Muscle layer of colon (tissue), 2 donors: ENCODE measurements around the gene CASTOR1.

Source experiments
- H3K27ac ChIP-seq: one replicate; pipeline ENCODE4 v1.7.0; 2013; ENCODE audit warnings: low read depth, mild to moderate bottlenecking, low read length, moderate library complexity
- H3K27me3 ChIP-seq, 2 donors: one replicate each; pipeline ENCODE4 v1.7.0; 2013; ENCODE audit warnings: low read length in 2 of 2, mild to moderate bottlenecking in 2 of 2; ENCODE audit not compliant: insufficient read depth in 2 of 2, control insufficient read depth in 1 of 2
- H3K36me3 ChIP-seq: one replicate; pipeline ENCODE4 v1.7.0; 2013; ENCODE audit warnings: mild to moderate bottlenecking, low read length; ENCODE audit not compliant: insufficient read depth
- H3K4me1 ChIP-seq: one replicate; pipeline ENCODE4 v1.7.0; 2013; ENCODE audit warnings: mild to moderate bottlenecking, low read length; ENCODE audit not compliant: insufficient read depth
- H3K4me3 ChIP-seq, 2 donors: one replicate each; pipeline ENCODE4 v1.7.0; 2013; ENCODE audit warnings: low read length in 2 of 2, low read depth in 1 of 2, mild to moderate bottlenecking in 1 of 2, moderate library complexity in 1 of 2
- H3K9ac ChIP-seq: one replicate; pipeline ENCODE4 v1.7.0; 2013; ENCODE audit warnings: low read length
- H3K9me3 ChIP-seq: one replicate; pipeline ENCODE4 v1.7.0; 2013; ENCODE audit warnings: mild to moderate bottlenecking, low read length
- donor health status: abdominal sarcoma.
- donor health status: Adenocarcinoma of cecum.

CASTOR1 gene

DNA sequence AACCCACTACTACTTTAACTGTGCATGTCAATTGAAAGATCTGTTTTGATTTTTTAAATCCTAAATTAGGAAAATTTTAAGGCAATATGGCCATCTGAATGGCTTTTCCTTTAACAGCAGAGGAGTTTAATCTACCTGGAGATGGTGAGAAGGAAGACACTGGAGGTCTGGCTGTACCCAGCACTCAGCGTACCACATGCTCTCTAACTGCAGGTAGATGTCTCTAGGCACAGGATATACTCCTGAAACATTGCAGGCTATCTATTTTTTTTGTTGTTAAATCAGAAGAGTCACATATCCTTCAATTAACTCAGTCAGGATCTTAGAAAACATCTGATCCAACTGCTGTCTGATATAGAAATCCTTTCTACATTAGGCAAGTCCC is 17.3 kb upstream of the CASTOR1 start:
- H3K4me1 ChIP-seq = peaks cover 99% of the 10 kb centered on the region
- H3K27me3 ChIP-seq = no peaks in the 10 kb centered on the region
- H3K9me3 ChIP-seq = no peaks in the 10 kb centered on the region
- no peak overlapping the region for H3K9ac ChIP-seq
- H3K27ac ChIP-seq = no peak overlapping the region
- peaks cover 18% of the 10 kb centered on the region for H3K36me3 ChIP-seq
- no peak overlapping the region for H3K4me3 ChIP-seq

DNA sequence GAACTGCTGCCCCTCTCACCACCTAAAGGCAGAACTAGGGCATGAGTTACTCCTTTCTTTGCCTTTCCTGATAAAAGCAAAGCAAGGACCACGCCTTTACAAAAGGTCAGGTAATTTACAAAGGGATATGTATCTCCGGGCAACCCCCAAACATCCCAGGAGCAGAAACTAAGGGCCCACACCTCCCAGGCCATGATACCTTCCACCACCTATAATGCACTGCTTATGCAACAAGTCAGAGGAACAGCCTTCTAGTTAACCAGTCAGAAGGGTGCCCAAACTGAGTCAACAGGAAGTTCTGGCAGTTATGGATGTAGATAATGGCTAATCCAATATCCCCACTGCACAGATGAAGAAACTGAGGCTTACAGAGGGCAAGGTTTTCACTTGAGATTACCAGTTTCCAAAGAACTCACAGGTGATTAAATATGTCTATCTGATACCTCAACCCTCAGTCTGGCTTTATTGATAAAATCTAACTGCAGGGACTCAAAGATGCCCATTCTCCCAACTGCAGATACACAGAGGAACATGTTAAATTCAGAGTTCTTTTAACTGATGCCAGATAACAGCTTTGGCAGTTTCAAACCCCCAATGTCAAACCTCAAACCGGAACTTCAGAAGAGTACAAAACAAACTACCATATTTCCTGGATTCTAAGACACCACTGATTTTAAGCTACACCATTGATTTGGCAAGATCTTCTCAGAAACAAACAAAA is 16.8 kb upstream of the CASTOR1 start:
- Histone ChIP-seq H3K4me3 (no peak overlapping the region), H3K27ac (no peak overlapping the region), H3K9ac (no peak overlapping the region), H3K27me3 (no peaks in the 10 kb centered on the region), H3K36me3 (peaks cover 23% of the 10 kb centered on the region), H3K9me3 (no peaks in the 10 kb centered on the region), H3K4me1 (peaks cover 99% of the 10 kb centered on the region)

DNA sequence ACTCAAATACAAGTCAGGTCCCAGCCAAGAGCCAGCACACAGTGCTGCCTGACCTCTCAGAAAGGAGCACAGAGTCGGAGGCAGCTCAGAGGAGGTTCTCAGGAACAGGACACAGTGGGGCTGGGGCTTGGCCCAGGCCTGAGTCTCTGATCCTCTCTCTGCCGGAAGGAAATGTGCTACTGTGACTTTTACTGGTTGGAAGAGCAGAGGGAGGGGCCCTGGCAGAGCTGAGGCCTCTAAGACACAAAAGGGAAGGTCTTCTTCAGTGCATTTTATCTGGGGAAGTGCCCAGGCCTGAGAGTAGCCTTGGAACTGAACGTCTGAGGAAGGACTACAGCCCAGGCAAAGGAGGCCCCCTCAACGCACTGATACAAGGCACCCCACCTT is 16.2 kb upstream of the CASTOR1 start:
- Histone ChIP-seq H3K9ac (no peak overlapping the region), H3K4me3 (no peak overlapping the region), H3K27ac (no peak overlapping the region), H3K4me1 (peaks cover 94% of the 10 kb centered on the region), H3K36me3 (peaks cover 29% of the 10 kb centered on the region), H3K27me3 (no peaks in the 10 kb centered on the region), H3K9me3 (no peaks in the 10 kb centered on the region)

DNA sequence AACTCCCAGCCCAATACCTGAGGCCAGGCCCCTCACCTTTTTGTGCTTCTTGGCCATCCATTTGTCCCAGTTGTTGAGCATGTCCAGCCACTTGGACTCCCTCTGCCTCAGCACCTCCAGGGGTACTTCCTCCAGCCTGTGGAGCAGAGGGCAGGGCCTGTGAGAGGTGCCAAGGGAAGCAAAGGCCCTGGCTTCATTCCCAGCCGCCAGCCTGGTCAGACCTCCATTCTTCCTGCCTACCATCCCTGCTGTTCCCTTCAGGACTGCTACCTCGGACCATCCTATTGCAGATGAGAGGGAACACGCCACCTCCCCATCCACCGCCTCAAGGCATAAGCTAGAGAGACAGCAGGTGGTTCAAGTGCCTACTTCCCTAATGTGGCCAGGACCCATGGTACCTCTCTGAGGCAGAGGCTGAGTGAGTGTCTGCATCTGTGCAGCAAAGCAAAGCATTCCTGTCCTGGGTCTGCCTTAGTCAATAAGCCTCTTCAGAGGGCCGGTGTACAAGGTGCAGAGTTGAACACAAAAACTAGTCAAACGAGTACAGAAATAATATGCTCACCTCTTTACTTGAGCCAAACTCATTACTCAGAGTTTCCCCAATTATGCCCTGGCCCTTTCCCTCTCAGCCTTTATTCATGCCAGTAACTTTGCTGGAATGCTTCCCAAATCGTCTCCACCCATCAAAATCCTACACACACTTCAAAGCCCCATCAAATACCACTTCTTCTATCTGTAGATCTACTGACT is 15.4 kb upstream of the CASTOR1 start:
- Histone ChIP-seq H3K36me3 (peaks cover 32% of the 10 kb centered on the region), H3K4me1 (peaks cover 86% of the 10 kb centered on the region), H3K27me3 (no peaks in the 10 kb centered on the region), H3K9me3 (no peaks in the 10 kb centered on the region), H3K9ac (no peak overlapping the region), H3K4me3 (no peak overlapping the region), H3K27ac (peak overlapping the region; percentile 53)

DNA sequence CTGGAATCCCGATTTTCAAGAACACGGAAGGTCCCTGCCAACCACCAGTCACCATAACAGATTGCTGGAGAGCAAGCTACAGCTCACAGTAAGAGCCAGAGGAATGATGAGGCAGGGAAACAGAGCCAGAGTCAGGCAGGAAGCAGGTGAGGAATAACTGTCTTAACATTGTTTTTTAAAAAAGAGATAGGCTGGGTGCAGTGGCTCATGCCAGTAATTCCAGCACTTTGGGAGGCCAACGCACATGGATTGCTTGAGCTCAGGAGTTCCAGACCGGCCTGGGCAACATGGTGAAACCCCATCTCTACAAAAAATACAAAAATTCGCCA is 13.5 kb upstream of the CASTOR1 start:
- Histone ChIP-seq H3K36me3 (peaks cover 50% of the 10 kb centered on the region), H3K27me3 (no peaks in the 10 kb centered on the region), H3K9me3 (no peaks in the 10 kb centered on the region), H3K9ac (no peak overlapping the region), H3K27ac (no peak overlapping the region), H3K4me3 (no peak overlapping the region), H3K4me1 (peaks cover 82% of the 10 kb centered on the region)

DNA sequence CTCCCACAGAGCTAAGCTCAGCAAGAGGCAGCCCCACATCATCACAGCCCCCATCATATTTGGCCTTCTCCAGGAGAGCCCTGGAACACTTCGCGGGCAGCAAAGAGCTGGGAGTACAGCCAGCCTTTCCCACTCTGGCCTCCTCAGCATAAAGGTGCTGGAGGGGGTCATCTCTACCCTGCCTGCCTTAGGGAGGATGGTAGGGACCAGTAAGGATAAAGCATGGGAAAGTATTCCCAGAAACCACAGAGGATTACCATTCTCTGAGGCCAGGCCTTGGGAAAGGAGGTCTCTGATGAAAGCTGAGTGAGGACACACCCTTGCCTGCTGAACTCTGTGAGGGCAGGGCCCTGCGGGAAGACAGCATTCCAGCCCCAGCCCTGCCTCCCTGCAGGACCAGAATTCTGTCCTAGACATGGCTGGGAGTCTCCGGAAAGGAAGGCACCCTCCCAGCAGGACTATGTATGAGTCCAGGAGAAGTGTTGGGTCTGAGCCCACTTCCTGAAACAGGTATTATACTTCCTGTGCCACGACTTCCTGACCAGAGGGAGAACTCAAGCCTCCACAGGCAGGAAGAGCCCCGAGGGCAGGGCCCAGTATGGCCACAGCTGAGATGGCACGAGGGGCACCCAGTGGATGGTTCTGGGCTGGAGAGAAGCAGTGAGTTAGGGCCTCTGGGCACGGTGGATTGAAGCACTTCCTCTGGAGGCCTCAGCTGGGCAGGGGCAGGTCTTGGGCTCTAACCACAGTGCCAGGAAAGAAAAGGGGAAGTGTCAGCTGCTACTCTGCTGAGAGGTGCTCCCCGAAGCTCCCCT is 12.9 kb upstream of the CASTOR1 start:
- Histone ChIP-seq H3K4me3 (no peak overlapping the region), H3K27ac (peak overlapping the region; percentile 27), H3K9me3 (no peaks in the 10 kb centered on the region), H3K9ac (no peak overlapping the region), H3K36me3 (peaks cover 56% of the 10 kb centered on the region), H3K4me1 (peaks cover 81% of the 10 kb centered on the region), H3K27me3 (no peaks in the 10 kb centered on the region)

DNA sequence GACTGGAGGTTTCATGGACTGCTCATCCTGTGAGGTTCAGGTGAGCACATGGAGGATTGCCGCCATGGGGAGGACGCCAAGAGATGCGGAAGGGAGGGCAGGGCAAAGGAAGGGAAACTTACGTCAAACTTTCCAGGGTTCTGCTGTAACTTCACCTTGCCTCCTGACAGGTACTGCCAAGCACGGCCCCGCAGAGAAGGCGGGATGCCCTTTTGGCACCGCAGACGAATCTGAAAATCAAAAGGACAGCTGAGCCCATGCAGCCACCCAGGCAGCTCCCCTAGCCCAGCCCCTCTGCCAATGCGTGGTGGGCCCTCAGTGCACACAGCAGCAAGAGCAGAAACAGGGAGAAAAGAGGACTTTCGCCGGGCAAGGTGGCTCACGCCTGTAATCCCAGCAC is 10.0 kb upstream of the CASTOR1 start:
- no peaks in the 10 kb centered on the region for H3K27me3 ChIP-seq
- H3K4me3 ChIP-seq = no peak overlapping the region
- peaks cover 75% of the 10 kb centered on the region for H3K36me3 ChIP-seq
- H3K9ac ChIP-seq = no peak overlapping the region
- H3K9me3 ChIP-seq = no peaks in the 10 kb centered on the region
- no peak overlapping the region for H3K27ac ChIP-seq
- peaks cover 53% of the 10 kb centered on the region for H3K4me1 ChIP-seq

DNA sequence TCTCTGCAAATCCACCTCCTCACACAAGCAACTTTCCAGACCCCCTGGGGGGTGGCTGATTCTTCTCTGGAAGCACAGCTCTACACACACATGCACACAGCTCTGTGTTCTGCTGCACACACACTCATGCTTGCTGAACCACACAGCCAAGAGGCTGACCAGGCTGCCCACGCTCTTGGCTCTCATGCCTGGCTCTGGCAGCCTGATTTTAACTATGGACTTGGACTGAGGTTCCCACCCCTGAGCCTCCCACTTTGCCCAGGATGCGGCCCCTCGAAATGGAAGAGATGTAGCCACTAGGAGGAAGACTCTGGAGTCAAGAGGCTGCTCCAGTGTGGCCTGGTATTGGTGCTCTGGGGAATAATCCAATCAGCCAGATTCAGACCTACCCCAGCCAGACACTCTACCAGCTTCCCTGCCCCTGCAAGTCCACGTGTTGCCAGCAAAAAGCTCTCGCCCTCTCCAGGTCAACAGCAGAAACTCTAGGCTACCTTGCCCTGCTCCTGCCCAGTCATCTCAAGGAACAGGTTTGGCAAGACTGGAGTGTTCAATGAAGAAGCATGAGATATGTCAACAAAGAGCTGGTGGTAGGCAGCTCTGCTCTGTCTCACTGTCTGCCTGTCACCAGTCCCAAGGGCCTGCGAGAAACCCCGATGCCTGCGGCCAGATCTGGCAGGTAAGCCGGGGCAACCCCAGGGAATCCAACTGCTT is 8.8 kb upstream of the CASTOR1 start:
- no peak overlapping the region for H3K4me3 ChIP-seq
- H3K36me3 ChIP-seq = peaks cover 77% of the 10 kb centered on the region

DNA sequence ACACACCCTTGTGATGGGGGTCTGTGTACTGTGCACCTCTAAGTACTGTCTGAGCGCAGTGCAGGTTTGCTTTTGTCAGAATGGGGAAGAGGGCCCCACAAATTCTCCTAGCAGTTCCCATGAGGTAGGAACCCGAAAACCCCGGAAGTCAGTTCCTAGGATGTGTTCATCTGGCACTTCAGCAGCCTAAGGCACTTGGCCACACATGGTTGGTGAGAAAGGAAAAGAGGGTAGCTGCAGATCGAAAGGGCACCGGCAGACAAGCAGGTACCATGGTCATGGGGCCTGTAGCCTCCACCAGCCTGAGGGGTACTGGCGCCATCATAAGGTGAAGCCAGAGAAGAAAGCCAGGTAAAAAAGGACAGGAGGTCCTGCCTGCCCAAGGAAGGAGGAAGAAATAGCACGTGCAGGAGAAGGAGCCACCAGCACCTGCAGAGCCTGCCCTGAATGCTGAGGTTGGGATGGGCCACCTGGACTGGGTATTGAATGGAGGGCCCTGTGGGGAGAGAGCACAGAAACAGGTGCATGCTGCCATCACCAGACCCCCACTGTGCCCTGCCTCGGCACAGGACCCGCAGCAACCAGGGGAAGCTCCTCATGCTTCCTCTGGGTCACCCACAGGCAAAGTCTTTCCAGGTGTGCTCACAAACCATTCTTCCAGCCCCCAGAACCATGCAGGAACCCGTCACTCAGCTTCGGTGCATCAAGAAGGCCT is 8.1 kb upstream of the CASTOR1 start:
- no peak overlapping the region for H3K4me3 ChIP-seq
- H3K27me3 ChIP-seq = no peaks in the 10 kb centered on the region
- H3K9ac ChIP-seq = no peak overlapping the region
- no peaks in the 10 kb centered on the region for H3K9me3 ChIP-seq
- H3K27ac ChIP-seq = no peak overlapping the region
- H3K4me1 ChIP-seq = peaks cover 34% of the 10 kb centered on the region
- peaks cover 84% of the 10 kb centered on the region for H3K36me3 ChIP-seq

More for the DNA sequence above, 8.8 kb upstream of the CASTOR1 start:
- Histone ChIP-seq H3K27me3 (no peaks in the 10 kb centered on the region), H3K9me3 (no peaks in the 10 kb centered on the region), H3K9ac (no peak overlapping the region), H3K4me1 (peaks cover 41% of the 10 kb centered on the region), H3K27ac (no peak overlapping the region)

DNA sequence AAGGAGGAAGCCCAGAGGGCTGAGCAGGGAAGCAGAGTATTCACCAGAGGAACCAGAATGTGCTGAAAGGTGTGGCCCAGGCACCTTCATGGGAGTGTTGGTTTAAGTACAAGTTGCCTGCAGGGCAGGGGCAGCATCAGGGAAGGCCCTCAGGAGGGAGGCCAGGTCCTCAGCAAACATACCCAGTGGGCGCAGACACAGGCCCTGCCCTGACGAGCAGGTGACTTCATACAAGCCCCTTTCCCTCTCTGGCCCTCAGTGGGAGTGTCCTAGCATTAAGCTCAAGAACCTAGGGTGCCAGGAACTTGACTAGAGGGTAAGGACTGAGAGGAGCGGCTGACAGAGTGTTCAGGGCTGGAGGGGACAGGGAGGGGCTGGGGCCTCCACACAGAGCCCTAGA is 7.5 kb upstream of the CASTOR1 start:
- H3K9me3 ChIP-seq = no peaks in the 10 kb centered on the region
- no peak overlapping the region for H3K9ac ChIP-seq
- H3K4me3 ChIP-seq = no peak overlapping the region
- H3K27me3 ChIP-seq = no peaks in the 10 kb centered on the region
- no peak overlapping the region for H3K27ac ChIP-seq
- peaks cover 28% of the 10 kb centered on the region for H3K4me1 ChIP-seq
- peaks cover 84% of the 10 kb centered on the region for H3K36me3 ChIP-seq
